Upper lobe of right lung (tissue), 1 donor: ENCODE measurements around the gene YY1. TPM values are rescaled to one million over a fixed set of nuclear protein-coding genes. Genes with fewer than 3 reads are reported as not detected.
"Not testable (repeated sequence)": the region's sequence is repeated elsewhere in the genome, so short reads cannot be mapped to it uniquely, and the experiment has no call there.

Source experiments
- ATAC-seq: fragments of 200-7000 bp; cut with Tn5 transposase; one replicate; pipeline ENCODE4 v1.9.1; 2020; ENCODE audit warnings: mild to moderate bottlenecking, moderate library complexity
- DNase-seq: peaks from one replicate; pipeline ENCODE4 v3.0.0-alpha.2; 2020
- H3K27ac ChIP-seq: fragments of 200-600 bp; one replicate; pipeline ENCODE4 v1.8.0; 2022
- H3K27me3 ChIP-seq: fragments of 200-600 bp; one replicate; pipeline ENCODE4 v1.8.0; 2022; ENCODE audit warnings: mild to moderate bottlenecking
- H3K36me3 ChIP-seq: fragments of 200-600 bp; one replicate; pipeline ENCODE4 v1.8.0; 2022
- H3K4me1 ChIP-seq: fragments of 200-600 bp; one replicate; pipeline ENCODE4 v1.8.0; 2022
- H3K4me3 ChIP-seq: fragments of 200-600 bp; one replicate; pipeline ENCODE4 v1.8.0; 2022; ENCODE audit warnings: mild to moderate bottlenecking
- H3K9me3 ChIP-seq: fragments of 200-600 bp; one replicate; pipeline ENCODE4 v1.8.0; 2022
- intact Hi-C: fragments of 100-400 bp; cut with DNase I; formaldehyde crosslinking; loops from one replicate; pipeline ENCODE4 v1.11.0; 2022
- total RNA-seq: library from RNA; stranded (reverse); fragmentation: NEBNext Ultra II Directional; extraction: Animal tissue kit (Norgen Biotek cat#: 25700); gene quantifications from one replicate; pipeline ENCODE4 v1.2.1, GENCODE V29; 2021
- TF ChIP-seq, protein P1 (sequence below): fragments of 200-600 bp; IDR thresholded peaks from one replicate; pipeline ENCODE4 v1.8.0; 2022; ENCODE audit warnings: antibody characterized with exemption
- donor health status: DM: no; HTN: yes; CAD: no; lungs with severe emphysema.

Gene YY1
- total RNA-seq, 1 donor from 2014 or later, result 69.4 TPM

DNA sequence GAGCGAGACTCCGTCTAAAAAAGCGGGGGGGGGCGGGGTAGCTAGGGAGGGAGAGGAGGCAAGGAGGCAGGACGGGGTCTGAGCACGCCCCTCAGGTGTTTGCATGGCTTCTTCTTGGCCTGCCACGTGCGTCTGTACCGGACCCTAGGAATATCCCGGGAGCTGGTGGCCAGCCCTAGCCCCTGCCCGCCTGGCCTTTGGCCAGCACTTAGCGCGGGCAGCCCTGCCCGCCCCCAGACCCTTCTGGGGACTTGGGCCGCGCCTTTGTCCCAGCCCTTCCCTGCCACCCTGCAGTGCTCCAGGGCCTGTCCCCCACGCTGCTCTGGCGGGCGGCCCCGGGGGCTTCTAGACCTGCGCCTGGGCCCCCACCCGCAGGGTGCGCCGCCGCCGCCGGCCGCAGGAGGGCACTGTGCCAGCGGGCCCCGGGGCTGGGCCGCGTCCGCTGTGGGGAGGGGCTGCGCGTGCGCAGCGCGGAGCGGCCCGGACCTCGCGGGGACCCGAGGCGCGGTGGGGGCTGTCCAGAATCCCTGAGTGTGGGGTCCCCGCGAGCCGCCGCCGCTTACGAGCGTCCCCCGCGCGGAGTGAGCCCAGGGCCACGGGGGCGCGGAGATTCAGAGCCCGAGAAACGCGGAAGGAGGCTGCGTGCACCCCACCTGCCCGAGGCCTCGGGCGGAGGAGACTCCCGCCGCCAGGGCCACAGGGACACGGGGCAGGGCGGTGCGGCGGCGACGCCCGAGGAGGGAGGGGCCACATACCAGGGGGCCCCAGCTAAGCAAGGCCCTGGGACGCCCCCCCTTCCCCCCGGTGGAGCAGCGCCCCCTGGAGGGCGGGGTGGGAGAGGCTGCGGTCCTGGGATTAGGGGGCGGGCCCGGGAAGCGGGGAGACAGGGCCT is 46.3 kb downstream of the YY1 start:
- DNase-seq (peak; percentile 89), ATAC-seq (peak; percentile 93)
- peak overlapping the region; percentile 92 for H3K27ac ChIP-seq
- no peaks in the 10 kb centered on the region for H3K9me3 ChIP-seq
- intact Hi-C loops, result no loop called here
- TF ChIP-seq, protein P1, sequence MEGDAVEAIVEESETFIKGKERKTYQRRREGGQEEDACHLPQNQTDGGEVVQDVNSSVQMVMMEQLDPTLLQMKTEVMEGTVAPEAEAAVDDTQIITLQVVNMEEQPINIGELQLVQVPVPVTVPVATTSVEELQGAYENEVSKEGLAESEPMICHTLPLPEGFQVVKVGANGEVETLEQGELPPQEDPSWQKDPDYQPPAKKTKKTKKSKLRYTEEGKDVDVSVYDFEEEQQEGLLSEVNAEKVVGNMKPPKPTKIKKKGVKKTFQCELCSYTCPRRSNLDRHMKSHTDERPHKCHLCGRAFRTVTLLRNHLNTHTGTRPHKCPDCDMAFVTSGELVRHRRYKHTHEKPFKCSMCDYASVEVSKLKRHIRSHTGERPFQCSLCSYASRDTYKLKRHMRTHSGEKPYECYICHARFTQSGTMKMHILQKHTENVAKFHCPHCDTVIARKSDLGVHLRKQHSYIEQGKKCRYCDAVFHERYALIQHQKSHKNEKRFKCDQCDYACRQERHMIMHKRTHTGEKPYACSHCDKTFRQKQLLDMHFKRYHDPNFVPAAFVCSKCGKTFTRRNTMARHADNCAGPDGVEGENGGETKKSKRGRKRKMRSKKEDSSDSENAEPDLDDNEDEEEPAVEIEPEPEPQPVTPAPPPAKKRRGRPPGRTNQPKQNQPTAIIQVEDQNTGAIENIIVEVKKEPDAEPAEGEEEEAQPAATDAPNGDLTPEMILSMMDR, result peak; percentile 82
- H3K27me3 ChIP-seq, result no peaks in the 10 kb centered on the region
- no peaks in the 10 kb centered on the region for H3K36me3 ChIP-seq
- peaks cover 30% of the 10 kb centered on the region for H3K4me1 ChIP-seq
- H3K4me3 ChIP-seq, result peak overlapping the region; percentile 76

DNA sequence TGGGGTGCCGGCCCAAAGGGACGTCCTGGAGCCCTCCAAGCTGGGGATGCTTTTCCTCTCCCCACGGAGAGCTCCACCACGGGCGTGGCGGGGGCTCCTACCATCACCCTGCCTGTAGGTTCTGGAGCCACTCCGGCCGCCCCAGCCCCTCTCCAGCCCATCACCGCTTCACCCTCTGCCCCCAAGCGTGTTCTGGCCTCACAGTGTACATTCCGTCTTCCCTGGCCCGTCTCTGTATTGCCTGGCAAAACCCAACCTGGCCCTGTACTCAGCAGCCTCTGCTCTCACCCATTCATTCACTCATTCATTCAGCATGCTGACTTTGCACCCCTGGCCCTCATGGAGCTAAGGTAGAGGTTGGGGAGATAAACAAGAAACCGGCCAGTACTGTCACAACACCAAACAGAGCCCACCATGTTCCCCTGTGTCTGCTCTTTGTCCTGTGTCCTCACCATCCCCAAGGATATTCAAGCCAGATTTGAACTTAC is 47.0 kb downstream of the YY1 start:
- no peaks in the 10 kb centered on the region for H3K27me3 ChIP-seq
- H3K9me3 ChIP-seq, result no peaks in the 10 kb centered on the region
- H3K36me3 ChIP-seq, result no peaks in the 10 kb centered on the region
- peaks cover 25% of the 10 kb centered on the region for H3K4me1 ChIP-seq
- ATAC-seq (no peak), DNase-seq (no peak)
- H3K4me3 ChIP-seq, result peak overlapping the region; percentile 76
- H3K27ac ChIP-seq, result peak overlapping the region; percentile 92
- TF ChIP-seq, protein P1, result no peak
- intact Hi-C loops, result no loop called here

DNA sequence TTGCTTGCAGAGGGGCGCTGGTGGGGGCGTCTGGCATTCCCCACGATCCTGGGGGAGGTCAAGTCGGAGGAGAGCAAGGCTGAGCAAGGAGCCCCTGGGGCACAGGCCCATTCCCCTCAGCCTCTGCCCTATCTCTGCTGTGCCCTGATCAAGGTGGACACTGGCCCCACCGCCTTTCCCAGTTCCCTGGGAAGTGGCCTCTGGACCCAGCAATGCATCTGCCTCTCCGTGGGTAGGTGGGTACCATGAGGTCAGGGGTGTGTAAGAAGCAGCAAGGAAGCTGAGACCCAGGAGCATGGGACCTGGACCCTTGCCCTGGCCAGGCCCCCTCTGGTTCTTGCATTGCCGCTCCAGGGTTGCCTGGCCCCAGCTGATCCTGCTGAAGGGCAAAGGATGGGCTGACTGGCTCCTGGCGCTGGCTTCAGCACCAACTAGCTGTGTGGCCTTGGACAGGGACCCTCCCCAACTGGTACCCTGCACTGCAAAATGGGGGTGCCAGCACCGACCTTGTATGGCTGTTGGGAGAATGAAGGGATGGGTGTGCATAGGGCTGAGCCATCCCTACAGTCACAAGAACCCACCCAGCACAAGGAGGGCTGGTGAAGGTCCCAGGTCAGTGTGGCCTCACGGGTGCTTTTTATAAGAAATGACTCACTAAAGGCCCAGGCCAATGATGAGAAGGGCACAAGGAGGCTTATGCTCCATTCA is 47.7 kb downstream of the YY1 start:
- TF ChIP-seq, protein P1, result no peak
- peaks cover 18% of the 10 kb centered on the region for H3K4me1 ChIP-seq
- H3K9me3 ChIP-seq, result no peaks in the 10 kb centered on the region
- H3K36me3 ChIP-seq, result peaks cover 3% of the 10 kb centered on the region
- DNase-seq (peak; percentile 56), ATAC-seq (no peak)
- intact Hi-C loops, result no loop called here
- no peaks in the 10 kb centered on the region for H3K27me3 ChIP-seq
- H3K4me3 ChIP-seq, result no peak overlapping the region
- H3K27ac ChIP-seq, result no peak overlapping the region

DNA sequence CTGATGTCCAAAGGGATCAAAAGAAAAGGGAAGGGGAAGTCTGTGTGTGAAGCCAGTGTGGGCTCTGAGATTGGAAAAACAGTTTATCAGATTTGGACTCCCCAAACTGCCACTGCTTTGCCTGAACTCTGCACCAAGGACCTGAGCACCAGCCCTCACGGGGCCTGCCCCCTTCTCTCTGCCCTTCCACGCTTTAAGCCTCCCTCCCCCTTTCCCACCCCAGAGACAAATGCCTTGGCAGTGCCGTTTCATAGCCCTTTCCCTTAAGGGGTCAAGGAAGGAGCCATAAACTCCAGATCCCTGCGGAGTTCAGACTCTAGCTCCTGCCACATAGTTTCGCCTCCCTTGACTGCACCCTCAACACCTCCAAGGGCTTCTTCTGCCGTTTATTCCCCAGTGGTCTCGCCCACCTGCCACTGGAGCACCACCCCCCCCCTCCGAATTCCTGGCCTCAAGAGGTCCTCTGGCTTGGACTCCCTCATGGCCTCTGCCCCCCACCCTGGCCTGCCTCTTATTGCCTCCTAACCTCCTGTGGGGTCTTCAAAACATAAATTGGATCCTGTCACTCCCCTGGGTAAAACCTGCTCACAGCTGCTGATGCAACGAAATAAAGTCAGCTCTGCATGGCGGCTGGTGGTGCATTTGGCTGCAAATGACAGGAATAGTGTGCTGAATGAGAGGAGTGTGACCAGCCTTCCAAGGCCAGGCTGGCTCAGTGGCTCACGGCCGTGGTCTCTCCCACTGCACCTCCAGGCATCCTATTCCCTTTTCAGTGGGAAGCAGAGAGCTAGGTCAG is 48.5 kb downstream of the YY1 start:
- no peak overlapping the region for H3K27ac ChIP-seq
- H3K27me3 ChIP-seq, result no peaks in the 10 kb centered on the region
- DNase-seq, result peak; percentile 31
- intact Hi-C loops, result no loop called here
- H3K36me3 ChIP-seq, result peaks cover 7% of the 10 kb centered on the region
- no peaks in the 10 kb centered on the region for H3K9me3 ChIP-seq
- ATAC-seq, result no peak
- H3K4me3 ChIP-seq, result no peak overlapping the region
- TF ChIP-seq, protein P1, result no peak
- H3K4me1 ChIP-seq, result peaks cover 18% of the 10 kb centered on the region

DNA sequence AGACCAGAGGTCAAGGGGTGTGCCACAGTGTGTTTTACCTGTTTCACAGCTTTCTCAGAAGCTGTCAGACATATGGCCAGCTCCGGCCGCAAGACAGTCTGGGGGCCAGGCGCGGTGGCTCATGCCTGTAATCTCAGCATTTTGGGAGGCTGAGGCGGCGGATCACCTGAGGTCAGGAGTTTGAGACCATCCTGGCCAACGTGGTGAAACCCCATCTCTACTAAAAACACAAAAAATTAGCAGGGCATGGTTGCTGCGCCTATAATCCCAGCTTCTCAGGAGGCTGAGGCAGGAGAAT is 49.0 kb downstream of the YY1 start:
- intact Hi-C loops, DNase-seq, H3K27me3 ChIP-seq, H3K36me3 ChIP-seq, ATAC-seq, H3K9me3 ChIP-seq, H3K27ac ChIP-seq, H3K4me3 ChIP-seq: not testable (repeated sequence)
- peaks cover 18% of the 10 kb centered on the region for H3K4me1 ChIP-seq
